ENCODE results near the gene YKT6. TPM values are rescaled to one million over a fixed set of nuclear protein-coding genes. Genes with fewer than 3 reads are reported as not detected.

Gene YKT6
- total and polyA plus RNA-seq, 2 donors: 25.3 to 58.0 TPM

DNA sequence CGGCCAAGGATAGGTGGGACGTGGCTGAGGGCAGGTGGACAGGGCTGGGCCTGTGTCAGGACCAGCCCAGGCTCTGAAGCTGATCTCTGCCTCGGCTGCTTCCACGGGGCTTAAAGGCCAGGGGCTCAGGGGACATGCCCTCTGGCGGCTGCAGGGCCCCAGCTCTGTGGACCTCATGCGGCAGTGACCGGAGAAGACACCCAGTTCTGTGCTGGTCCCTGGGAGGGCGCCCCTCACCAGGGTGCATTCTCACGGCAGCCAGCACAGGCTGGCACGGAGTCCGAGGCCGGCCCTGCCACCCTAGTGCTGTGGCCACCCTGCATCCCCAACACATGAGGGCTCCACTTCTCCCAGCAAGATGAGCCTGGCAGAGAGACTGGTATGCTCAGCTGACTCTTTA lies 30.3 kb downstream of the YKT6 start:
- no peak for DNase-seq (ENCODE audit: extremely low spot score)
- Histone ChIP-seq H3K27ac (ENCODE audit: low read depth) (no peak overlapping the region), H3K4me3 (ENCODE audit: low read depth, low read length) (no peak overlapping the region), H3K4me1 (ENCODE audit: insufficient read depth) (no peaks in the 10 kb centered on the region), H3K36me3 (ENCODE audit: insufficient read depth) (no peaks in the 10 kb centered on the region)
- 87% methylated on average over 12 of the region's 12 CpGs for WGBS

GRCh38 chr7:44232396-44232795 lies 31.6 kb downstream of the YKT6 start:
- Histone ChIP-seq H3K4me1 (ENCODE audit: insufficient read depth) (no peaks in the 10 kb centered on the region), H3K27ac (ENCODE audit: low read depth) (no peak overlapping the region), H3K36me3 (ENCODE audit: insufficient read depth) (no peaks in the 10 kb centered on the region), H3K4me3 (ENCODE audit: low read depth, low read length) (no peak overlapping the region)
- no peak for DNase-seq (ENCODE audit: extremely low spot score)
- WGBS: 84% methylated on average over 13 of the region's 13 CpGs

GRCh38 chr7:44232901-44233715 lies 32.3 kb downstream of the YKT6 start:
- Histone ChIP-seq H3K4me3 (ENCODE audit: low read depth, low read length) (no peak overlapping the region), H3K4me1 (ENCODE audit: insufficient read depth) (no peaks in the 10 kb centered on the region), H3K27ac (ENCODE audit: low read depth) (no peak overlapping the region), H3K36me3 (ENCODE audit: insufficient read depth) (no peaks in the 10 kb centered on the region)
- WGBS: 74% methylated on average over 22 of the region's 22 CpGs
- no peak for DNase-seq (ENCODE audit: extremely low spot score)

GRCh38 chr7:44235066-44235465 lies 34.3 kb downstream of the YKT6 start:
- H3K4me1 ChIP-seq (ENCODE audit: insufficient read depth): no peaks in the 10 kb centered on the region
- H3K27ac ChIP-seq (ENCODE audit: low read depth): no peak overlapping the region
- no peaks in the 10 kb centered on the region for H3K36me3 ChIP-seq (ENCODE audit: insufficient read depth)
- DNase-seq (ENCODE audit: extremely low spot score): no peak
- WGBS: 91% methylated on average over 8 of the region's 8 CpGs
- H3K4me3 ChIP-seq (ENCODE audit: low read depth, low read length): no peak overlapping the region

GRCh38 chr7:44235582-44236332 lies 35.0 kb downstream of the YKT6 start:
- 63% methylated on average over 22 of the region's 22 CpGs for WGBS
- DNase-seq (ENCODE audit: extremely low spot score): no peak
- H3K27ac ChIP-seq (ENCODE audit: low read depth): no peak overlapping the region
- no peak overlapping the region for H3K4me3 ChIP-seq (ENCODE audit: low read depth, low read length)
- no peaks in the 10 kb centered on the region for H3K36me3 ChIP-seq (ENCODE audit: insufficient read depth)
- H3K4me1 ChIP-seq (ENCODE audit: insufficient read depth): no peaks in the 10 kb centered on the region

GRCh38 chr7:44236333-44236728 lies 35.6 kb downstream of the YKT6 start:
- 58% methylated on average over 4 of the region's 4 CpGs for WGBS
- no peak for DNase-seq (ENCODE audit: extremely low spot score)
- H3K4me1 ChIP-seq (ENCODE audit: insufficient read depth): no peaks in the 10 kb centered on the region
- H3K4me3 ChIP-seq (ENCODE audit: low read depth, low read length): no peak overlapping the region
- no peak overlapping the region for H3K27ac ChIP-seq (ENCODE audit: low read depth)
- no peaks in the 10 kb centered on the region for H3K36me3 ChIP-seq (ENCODE audit: insufficient read depth)

DNA sequence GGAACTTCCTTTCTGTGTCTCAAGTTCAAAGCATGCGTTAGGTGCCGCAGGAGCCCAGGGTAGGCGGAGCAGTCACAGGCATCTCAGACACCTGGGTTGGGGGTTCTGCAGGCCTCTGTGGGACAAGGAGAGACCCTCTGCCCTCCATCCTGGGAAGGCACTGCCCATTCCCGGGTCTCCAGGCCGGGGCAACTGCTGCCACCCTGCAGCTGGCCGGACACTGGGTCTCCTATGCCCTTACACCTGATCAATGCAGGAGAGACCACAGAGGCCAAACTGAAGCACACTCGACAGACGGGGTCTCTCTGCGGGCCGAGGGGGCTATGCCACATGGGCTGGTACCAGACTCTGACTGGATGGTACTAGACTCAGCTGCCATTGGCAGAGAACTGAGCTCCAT lies 36.9 kb downstream of the YKT6 start:
- no peaks in the 10 kb centered on the region for H3K36me3 ChIP-seq (ENCODE audit: insufficient read depth)
- H3K4me1 ChIP-seq (ENCODE audit: insufficient read depth): no peaks in the 10 kb centered on the region
- 91% methylated on average over 10 of the region's 10 CpGs for WGBS
- H3K27ac ChIP-seq (ENCODE audit: low read depth): no peak overlapping the region
- DNase-seq (ENCODE audit: extremely low spot score): no peak
- no peak overlapping the region for H3K4me3 ChIP-seq (ENCODE audit: low read depth, low read length)

- 79% methylated on average over 17 of the region's 17 CpGs for WGBS
- no peak for DNase-seq (ENCODE audit: extremely low spot score)
These were observed 37.4 kb downstream of the YKT6 start for GRCh38 chr7:44238116-44238695.

DNA sequence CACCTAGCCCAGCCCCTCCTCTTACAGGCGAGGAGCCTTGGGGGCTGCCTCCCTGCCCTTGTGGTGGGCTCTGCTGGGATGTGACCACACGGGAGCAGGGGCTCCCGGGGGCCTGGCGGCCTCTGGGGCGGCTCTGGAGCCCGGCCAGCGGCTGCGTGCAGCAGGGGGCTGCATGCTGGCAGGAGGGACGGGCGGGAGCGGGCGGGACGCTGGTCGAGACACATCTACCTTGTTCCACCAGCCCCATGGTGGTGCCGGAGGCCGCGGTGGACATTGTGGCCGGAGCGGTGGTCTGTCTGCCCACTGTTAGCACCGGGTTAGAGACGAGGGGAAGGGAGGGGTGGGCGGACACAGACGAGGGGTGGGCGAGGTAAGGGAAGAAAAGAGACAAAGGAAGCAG lies 38.6 kb downstream of the YKT6 start:
- WGBS: 75% methylated on average over 24 of the region's 24 CpGs
- Histone ChIP-seq H3K4me3 (ENCODE audit: low read depth, low read length) (no peak overlapping the region), H3K4me1 (ENCODE audit: insufficient read depth) (no peaks in the 10 kb centered on the region), H3K27ac (ENCODE audit: low read depth) (no peak overlapping the region), H3K36me3 (ENCODE audit: insufficient read depth) (no peaks in the 10 kb centered on the region)
- no peak for DNase-seq (ENCODE audit: extremely low spot score)

More at GRCh38 chr7:44238116-44238695, 37.4 kb downstream of the YKT6 start:
- no peak overlapping the region for H3K27ac ChIP-seq (ENCODE audit: low read depth)
- no peak overlapping the region for H3K4me3 ChIP-seq (ENCODE audit: low read depth, low read length)
- no peaks in the 10 kb centered on the region for H3K4me1 ChIP-seq (ENCODE audit: insufficient read depth)
- H3K36me3 ChIP-seq (ENCODE audit: insufficient read depth): no peaks in the 10 kb centered on the region

DNA sequence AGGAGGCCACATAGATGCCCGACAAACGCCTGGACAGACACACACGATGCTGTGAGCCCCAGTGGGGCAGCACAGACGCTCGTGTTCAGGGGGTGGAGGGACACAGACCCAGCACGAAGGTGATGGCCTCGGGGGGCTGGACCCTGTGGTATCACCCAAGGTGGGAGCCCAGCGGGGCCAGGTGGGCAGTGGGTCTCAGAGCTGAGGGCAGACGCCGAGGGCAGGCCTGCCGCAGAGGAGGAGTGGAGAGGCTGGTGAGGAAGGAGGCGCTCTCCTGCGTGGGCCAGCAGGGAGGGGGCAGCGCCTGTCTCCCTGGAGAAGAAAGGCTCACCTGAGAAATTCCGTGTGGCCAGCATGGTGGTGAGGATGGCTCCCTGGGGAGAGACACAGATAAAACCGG lies 39.6 kb downstream of the YKT6 start:
- no peak for DNase-seq (ENCODE audit: extremely low spot score)
- 80% methylated on average over 16 of the region's 16 CpGs for WGBS
- Histone ChIP-seq H3K4me3 (ENCODE audit: low read depth, low read length) (no peak overlapping the region), H3K36me3 (ENCODE audit: insufficient read depth) (no peaks in the 10 kb centered on the region), H3K4me1 (ENCODE audit: insufficient read depth) (no peaks in the 10 kb centered on the region), H3K27ac (ENCODE audit: low read depth) (no peak overlapping the region)

DNA sequence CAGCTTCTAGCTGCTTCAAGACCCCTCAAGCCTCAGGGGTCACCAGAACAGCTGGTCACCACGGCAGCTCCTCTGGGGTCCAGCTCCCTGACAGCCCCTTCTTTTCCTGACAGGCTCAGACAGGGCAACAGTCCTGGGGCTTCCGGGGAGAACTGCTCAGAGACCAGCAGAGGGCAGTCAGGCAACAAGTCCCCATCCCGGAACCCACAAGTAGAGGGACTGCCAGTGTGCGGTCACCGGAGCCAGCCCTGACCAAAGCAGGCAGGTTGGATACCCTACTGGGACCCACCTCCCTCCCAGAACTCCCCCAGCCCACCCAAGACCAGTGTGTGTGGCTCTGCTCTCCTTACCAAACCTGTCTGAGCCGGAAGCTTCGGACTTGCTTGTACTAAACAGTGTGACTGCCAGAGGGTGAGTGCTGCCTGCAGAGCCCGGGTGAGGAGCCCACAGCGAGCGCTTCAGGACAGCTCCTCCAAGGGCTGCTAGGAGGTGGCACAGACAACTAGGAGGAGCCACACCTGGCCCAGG lies 40.3 kb downstream of the YKT6 start:
- Histone ChIP-seq H3K4me1 (ENCODE audit: insufficient read depth) (no peaks in the 10 kb centered on the region), H3K4me3 (ENCODE audit: low read depth, low read length) (no peak overlapping the region), H3K27ac (ENCODE audit: low read depth) (no peak overlapping the region), H3K36me3 (ENCODE audit: insufficient read depth) (no peaks in the 10 kb centered on the region)
- WGBS: 13% methylated on average over 10 of the region's 10 CpGs
- DNase-seq (ENCODE audit: extremely low spot score): peak; percentile 47

- H3K27ac ChIP-seq (ENCODE audit: low read depth): no peak overlapping the region
- no peaks in the 10 kb centered on the region for H3K4me1 ChIP-seq (ENCODE audit: insufficient read depth)
- WGBS: 88% methylated on average over 10 of the region's 10 CpGs
- DNase-seq (ENCODE audit: extremely low spot score): no peak
- no peaks in the 10 kb centered on the region for H3K36me3 ChIP-seq (ENCODE audit: insufficient read depth)
- no peak overlapping the region for H3K4me3 ChIP-seq (ENCODE audit: low read depth, low read length)
These were observed 41.3 kb downstream of the YKT6 start for GRCh38 chr7:44242091-44242490.

DNA sequence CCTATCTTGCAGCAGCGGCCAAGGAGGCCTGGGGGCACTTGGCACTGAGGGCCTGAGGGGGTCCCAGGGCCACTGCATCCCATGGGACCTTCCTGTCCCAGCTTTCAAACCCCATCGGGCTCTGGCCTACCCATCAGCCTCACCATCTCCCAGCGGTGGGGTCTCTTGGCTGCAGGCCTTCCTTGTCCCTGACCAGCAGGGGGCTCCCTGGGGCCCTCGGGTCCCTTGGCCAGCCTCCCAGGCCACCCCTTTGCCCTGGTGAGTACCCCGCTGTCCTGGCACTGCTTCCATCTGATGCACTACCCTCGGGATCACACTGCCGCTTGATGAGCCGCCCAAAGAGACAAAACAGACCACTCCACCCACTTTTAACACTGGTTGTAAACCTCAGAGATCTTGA lies 43.5 kb downstream of the YKT6 start:
- Histone ChIP-seq H3K4me3 (ENCODE audit: low read depth, low read length) (no peak overlapping the region), H3K4me1 (ENCODE audit: insufficient read depth) (no peaks in the 10 kb centered on the region), H3K27ac (ENCODE audit: low read depth) (no peak overlapping the region), H3K36me3 (ENCODE audit: insufficient read depth) (no peaks in the 10 kb centered on the region)
- 54% methylated on average over 8 of the region's 8 CpGs for whole genome bisulfite sequencing
- no peak for DNase-seq (ENCODE audit: extremely low spot score)

Measured in urinary bladder (tissue), 4 donors.